Osteoblast (primary cell): ENCODE results near the gene PHLDB1. TPM values are rescaled to one million over a fixed set of nuclear protein-coding genes. Genes with fewer than 3 reads are reported as not detected.

Experiments used
- DNase-seq: peaks from one replicate; pipeline ENCODE4 v3.0.0; 2011; ENCODE audit warnings: low spot score, mixed read lengths; ENCODE audit not compliant: insufficient read length; ENCODE audit errors: missing footprints
- H2AFZ ChIP-seq: 2 replicates; pipeline ENCODE4 v1.6.0; 2011; ENCODE audit warnings: mild to moderate bottlenecking, low read length
- H3K27ac ChIP-seq: 2 replicates; pipeline ENCODE4 v1.5.1; 2011; ENCODE audit warnings: mild to moderate bottlenecking, low read depth, low read length, moderate library complexity
- H3K27me3 ChIP-seq: 2 replicates; pipeline ENCODE4 v1.6.0; 2012; ENCODE audit warnings: mild to moderate bottlenecking, control low read depth, inconsistent platforms, low read length, moderate library complexity; ENCODE audit not compliant: insufficient read depth
- H3K36me3 ChIP-seq: 2 replicates; pipeline ENCODE4 v1.5.1; 2011; ENCODE audit warnings: mild to moderate bottlenecking, low read length, control low read depth, moderate library complexity; ENCODE audit not compliant: insufficient read depth
- H3K4me1 ChIP-seq: 2 replicates; pipeline ENCODE4 v1.5.1; 2011; ENCODE audit warnings: mild to moderate bottlenecking, low read length, control low read depth, moderate library complexity; ENCODE audit not compliant: insufficient read depth
- H3K4me2 ChIP-seq: 2 replicates; pipeline ENCODE4 v1.6.0; 2011; ENCODE audit warnings: mild to moderate bottlenecking, low read length; ENCODE audit not compliant: insufficient read depth
- H3K4me3 ChIP-seq: fragments of 200-600 bp; sonication (generic); 3 replicates; pipeline ENCODE4 v1.5.1; 2012; ENCODE audit warnings: mild to moderate bottlenecking, low read length, inconsistent platforms; ENCODE audit not compliant: insufficient read depth
- H3K79me2 ChIP-seq: 2 replicates; pipeline ENCODE4 v1.6.0; 2012; ENCODE audit warnings: mild to moderate bottlenecking, low read length, control low read depth, inconsistent platforms; ENCODE audit not compliant: insufficient read depth
- H3K9me3 ChIP-seq: 2 replicates; pipeline ENCODE4 v1.5.1; 2011; ENCODE audit warnings: low read depth, low read length, control low read depth
- H4K20me1 ChIP-seq: 2 replicates; pipeline ENCODE4 v1.6.0; 2012; ENCODE audit warnings: mild to moderate bottlenecking, low read length, control low read depth; ENCODE audit not compliant: insufficient read depth
- total RNA-seq: library from RNA; depleted of rRNA; stranded (reverse); fragments of >200 nt; gene quantifications from 2 replicates; pipeline ENCODE4 v1.2.3, GENCODE V29; 2012
- TF ChIP-seq, protein P1 (sequence below): IDR thresholded peaks from 2 replicates; pipeline ENCODE4 v1.5.1; 2011; ENCODE audit warnings: mild to moderate bottlenecking, low read depth, low read length, moderate library complexity; ENCODE audit errors: extremely low read depth

The PHLDB1 gene
- total RNA-seq, 1 donor: 96.3 TPM

DNA sequence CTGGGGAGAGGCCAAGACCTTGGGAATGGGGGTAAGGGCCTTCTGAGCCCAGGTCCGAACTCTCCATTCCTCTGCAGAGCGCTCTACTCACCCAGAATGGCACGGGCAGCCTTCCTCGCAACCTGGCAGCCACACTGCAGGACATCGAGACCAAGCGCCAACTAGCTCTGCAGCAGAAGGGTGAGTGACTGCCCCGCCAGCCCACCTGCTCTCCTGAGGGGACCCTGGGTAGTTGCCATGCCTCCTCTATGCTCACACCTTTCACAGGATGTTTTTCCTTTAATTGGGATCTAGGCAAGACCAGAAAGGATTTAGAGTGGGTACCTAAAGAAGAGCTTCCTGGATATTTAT lies 36.6 kb downstream of the PHLDB1 start:
- no peaks in the 10 kb centered on the region for H3K9me3 ChIP-seq
- no peak overlapping the region for H2AFZ ChIP-seq
- TF ChIP-seq, protein P1, sequence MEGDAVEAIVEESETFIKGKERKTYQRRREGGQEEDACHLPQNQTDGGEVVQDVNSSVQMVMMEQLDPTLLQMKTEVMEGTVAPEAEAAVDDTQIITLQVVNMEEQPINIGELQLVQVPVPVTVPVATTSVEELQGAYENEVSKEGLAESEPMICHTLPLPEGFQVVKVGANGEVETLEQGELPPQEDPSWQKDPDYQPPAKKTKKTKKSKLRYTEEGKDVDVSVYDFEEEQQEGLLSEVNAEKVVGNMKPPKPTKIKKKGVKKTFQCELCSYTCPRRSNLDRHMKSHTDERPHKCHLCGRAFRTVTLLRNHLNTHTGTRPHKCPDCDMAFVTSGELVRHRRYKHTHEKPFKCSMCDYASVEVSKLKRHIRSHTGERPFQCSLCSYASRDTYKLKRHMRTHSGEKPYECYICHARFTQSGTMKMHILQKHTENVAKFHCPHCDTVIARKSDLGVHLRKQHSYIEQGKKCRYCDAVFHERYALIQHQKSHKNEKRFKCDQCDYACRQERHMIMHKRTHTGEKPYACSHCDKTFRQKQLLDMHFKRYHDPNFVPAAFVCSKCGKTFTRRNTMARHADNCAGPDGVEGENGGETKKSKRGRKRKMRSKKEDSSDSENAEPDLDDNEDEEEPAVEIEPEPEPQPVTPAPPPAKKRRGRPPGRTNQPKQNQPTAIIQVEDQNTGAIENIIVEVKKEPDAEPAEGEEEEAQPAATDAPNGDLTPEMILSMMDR: no peak
- no peak overlapping the region for H3K4me2 ChIP-seq
- peaks cover 38% of the 10 kb centered on the region for H3K79me2 ChIP-seq
- H3K4me1 ChIP-seq: no peaks in the 10 kb centered on the region
- no peaks in the 10 kb centered on the region for H3K27me3 ChIP-seq
- no peak overlapping the region for H3K27ac ChIP-seq
- peaks cover 92% of the 10 kb centered on the region for H3K36me3 ChIP-seq
- no peak for DNase-seq
- H3K4me3 ChIP-seq: no peak overlapping the region
- H4K20me1 ChIP-seq: peaks cover 61% of the 10 kb centered on the region

DNA sequence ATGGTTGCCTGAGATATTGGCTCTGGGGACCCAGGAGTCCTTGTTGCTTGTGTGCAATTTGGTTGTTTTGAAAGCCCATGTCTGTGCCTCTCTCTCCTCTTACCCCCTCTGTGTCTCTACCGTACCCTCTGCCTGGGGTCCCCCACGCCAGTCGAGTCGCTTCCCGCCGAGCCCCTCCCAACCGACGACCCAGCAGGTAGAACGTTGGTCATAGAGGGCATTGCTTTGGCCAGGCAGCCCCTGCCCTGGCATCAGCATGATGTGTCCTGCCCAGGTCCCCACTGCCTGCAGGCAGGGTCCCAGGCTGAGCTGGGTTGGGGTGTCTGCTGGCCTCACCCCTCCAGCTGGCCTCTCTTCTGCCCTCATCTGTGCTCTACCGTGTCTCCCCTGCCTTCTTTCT lies 37.1 kb downstream of the PHLDB1 start:
- Histone ChIP-seq H4K20me1 (peaks cover 61% of the 10 kb centered on the region), H3K27ac (no peak overlapping the region), H3K4me1 (no peaks in the 10 kb centered on the region), H3K27me3 (no peaks in the 10 kb centered on the region), H3K4me3 (no peak overlapping the region), H3K9me3 (no peaks in the 10 kb centered on the region), H3K36me3 (peaks cover 93% of the 10 kb centered on the region), H3K79me2 (peaks cover 38% of the 10 kb centered on the region), H3K4me2 (no peak overlapping the region), H2AFZ (no peak overlapping the region)
- TF ChIP-seq, protein P1: no peak
- DNase-seq: no peak

DNA sequence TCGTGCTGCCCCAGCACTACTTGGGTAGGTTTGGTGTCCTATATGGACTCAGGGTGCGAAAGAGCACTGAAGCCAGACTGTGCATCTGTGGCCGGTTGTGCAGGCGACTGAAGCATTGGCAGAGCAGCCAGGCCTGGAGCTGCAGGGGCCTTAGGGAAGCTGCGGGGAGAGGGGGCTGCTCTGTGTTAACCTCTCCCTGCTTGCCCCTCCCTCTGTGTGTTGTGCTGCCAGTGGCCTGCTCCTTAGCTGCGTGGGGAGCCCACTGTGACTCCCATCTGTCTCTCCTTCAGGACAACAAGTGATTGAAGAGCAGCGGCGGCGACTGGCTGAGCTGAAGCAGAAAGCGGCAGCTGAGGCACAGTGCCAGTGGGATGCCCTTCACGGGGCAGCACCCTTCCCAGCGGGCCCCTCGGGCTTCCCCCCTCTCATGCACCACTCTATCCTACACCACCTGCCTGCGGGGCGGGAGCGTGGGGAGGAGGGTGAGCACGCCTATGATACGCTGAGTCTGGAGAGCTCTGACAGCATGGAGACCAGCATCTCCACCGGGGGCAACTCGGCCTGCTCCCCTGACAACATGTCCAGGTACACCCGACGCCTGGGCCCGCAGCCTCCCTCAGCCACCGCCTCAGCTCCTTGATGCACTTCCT lies 37.8 kb downstream of the PHLDB1 start:
- peaks cover 62% of the 10 kb centered on the region for H4K20me1 ChIP-seq
- DNase-seq: no peak
- no peak overlapping the region for H3K4me2 ChIP-seq
- no peak overlapping the region for H2AFZ ChIP-seq
- H3K27me3 ChIP-seq: no peaks in the 10 kb centered on the region
- H3K4me3 ChIP-seq: no peak overlapping the region
- TF ChIP-seq, protein P1: no peak
- H3K9me3 ChIP-seq: no peaks in the 10 kb centered on the region
- peaks cover 94% of the 10 kb centered on the region for H3K36me3 ChIP-seq
- no peak overlapping the region for H3K27ac ChIP-seq
- peaks cover 33% of the 10 kb centered on the region for H3K79me2 ChIP-seq
- H3K4me1 ChIP-seq: no peaks in the 10 kb centered on the region

DNA sequence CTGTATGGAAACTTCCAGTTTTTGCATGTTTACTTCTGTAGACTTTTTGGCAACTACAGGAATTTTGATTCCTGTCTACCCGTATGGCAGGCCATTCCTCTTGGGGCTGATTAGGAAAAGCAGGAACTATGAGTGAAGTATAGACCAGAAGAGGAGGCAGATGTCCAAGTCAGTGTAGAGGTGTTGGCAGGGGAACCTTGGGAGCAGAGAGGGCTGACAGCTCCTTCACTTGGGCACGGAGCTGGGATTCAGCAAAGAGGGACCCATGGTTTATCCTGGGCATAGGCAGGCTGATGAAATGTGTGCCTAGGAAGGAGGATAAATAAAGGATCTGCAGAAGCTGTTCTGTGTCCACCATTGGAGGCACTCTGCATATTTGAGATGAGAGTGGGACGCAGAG lies 39.0 kb downstream of the PHLDB1 start:
- Histone ChIP-seq H3K36me3 (peaks cover 95% of the 10 kb centered on the region), H3K4me2 (no peak overlapping the region), H3K9me3 (no peaks in the 10 kb centered on the region), H3K79me2 (peaks cover 26% of the 10 kb centered on the region), H4K20me1 (peaks cover 57% of the 10 kb centered on the region), H3K27ac (no peak overlapping the region), H3K4me3 (no peak overlapping the region), H3K27me3 (no peaks in the 10 kb centered on the region), H2AFZ (no peak overlapping the region), H3K4me1 (no peaks in the 10 kb centered on the region)
- no peak for DNase-seq
- TF ChIP-seq, protein P1: no peak
